ENCODE data around the gene CPNE7.

DNA sequence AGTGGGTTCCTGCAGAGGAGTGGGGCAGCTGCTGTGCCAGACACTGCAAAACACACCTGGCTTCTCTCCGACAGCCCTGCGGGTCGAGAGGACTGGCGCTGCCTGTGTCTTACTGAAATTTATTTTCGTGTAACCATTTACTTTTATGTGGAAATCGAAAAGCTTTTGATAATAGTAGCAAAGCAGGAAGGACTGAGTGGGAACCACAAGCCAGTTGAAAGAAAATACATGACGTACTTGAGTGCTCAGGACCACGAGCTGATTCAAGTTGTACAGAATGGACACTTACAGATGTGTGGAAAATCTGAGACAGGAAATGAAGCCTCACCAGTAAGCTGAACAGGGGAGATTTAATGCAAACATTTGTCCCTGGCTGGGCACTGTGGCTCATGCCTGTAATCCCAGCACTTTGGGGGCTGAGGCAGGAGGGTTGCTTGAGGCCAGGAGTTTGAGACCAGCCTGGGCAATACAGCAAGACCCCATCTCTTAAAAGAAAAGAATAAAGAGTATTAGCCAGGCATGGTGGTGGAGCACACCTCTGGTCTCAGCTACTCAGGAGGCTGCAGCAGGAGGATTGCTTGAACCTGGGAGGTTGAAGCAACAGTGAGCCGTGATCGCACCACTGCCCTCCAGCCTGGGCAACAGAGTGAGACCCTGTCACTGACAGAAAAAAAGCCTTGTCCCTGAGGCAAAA is 26.4 kb upstream of the CPNE7 start:
- TF ChIP-seq POLR2A (IDR thresholded peaks at IDR 0.05), result no peak
- TF ChIP-seq, protein P1, sequence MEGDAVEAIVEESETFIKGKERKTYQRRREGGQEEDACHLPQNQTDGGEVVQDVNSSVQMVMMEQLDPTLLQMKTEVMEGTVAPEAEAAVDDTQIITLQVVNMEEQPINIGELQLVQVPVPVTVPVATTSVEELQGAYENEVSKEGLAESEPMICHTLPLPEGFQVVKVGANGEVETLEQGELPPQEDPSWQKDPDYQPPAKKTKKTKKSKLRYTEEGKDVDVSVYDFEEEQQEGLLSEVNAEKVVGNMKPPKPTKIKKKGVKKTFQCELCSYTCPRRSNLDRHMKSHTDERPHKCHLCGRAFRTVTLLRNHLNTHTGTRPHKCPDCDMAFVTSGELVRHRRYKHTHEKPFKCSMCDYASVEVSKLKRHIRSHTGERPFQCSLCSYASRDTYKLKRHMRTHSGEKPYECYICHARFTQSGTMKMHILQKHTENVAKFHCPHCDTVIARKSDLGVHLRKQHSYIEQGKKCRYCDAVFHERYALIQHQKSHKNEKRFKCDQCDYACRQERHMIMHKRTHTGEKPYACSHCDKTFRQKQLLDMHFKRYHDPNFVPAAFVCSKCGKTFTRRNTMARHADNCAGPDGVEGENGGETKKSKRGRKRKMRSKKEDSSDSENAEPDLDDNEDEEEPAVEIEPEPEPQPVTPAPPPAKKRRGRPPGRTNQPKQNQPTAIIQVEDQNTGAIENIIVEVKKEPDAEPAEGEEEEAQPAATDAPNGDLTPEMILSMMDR (IDR thresholded peaks at IDR 0.05), result no peak
